GM19238 (cell line): ENCODE measurements around the gene MYBPC2.
A peak's percentile ranks its signal among the peaks of the same experiment; 100 is the strongest.

Experiments
- DNase-seq: peaks from one replicate; pipeline ENCODE4 v3.0.0; 2011; ENCODE audit warnings: low spot score; ENCODE audit not compliant: insufficient read length

MYBPC2 gene

GRCh38 chr19:50498219-50499056 lies 65.7 kb downstream of the MYBPC2 start:
- no peak for DNase-seq

GRCh38 chr19:50500060-50500752 lies 67.5 kb downstream of the MYBPC2 start:
- DNase-seq: no peak

GRCh38 chr19:50500753-50501151 lies 68.1 kb downstream of the MYBPC2 start:
- DNase-seq: no peak

GRCh38 chr19:50501186-50501567 lies 68.5 kb downstream of the MYBPC2 start:
- no peak for DNase-seq

GRCh38 chr19:50501568-50502475 lies 69.1 kb downstream of the MYBPC2 start:
- DNase-seq: no peak

- DNase-seq: no peak
These were observed 73.3 kb downstream of the MYBPC2 start for GRCh38 chr19:50505856-50506611.

- no peak for DNase-seq
These were observed 74.0 kb downstream of the MYBPC2 start for GRCh38 chr19:50506700-50507099.

- DNase-seq: no peak
These were observed 74.7 kb downstream of the MYBPC2 start for GRCh38 chr19:50507376-50507775.

GRCh38 chr19:50508843-50509190 lies 76.1 kb downstream of the MYBPC2 start:
- DNase-seq: no peak

- DNase-seq: no peak
These were observed 76.7 kb downstream of the MYBPC2 start for GRCh38 chr19:50509366-50509765.

GRCh38 chr19:50510121-50510670 lies 77.5 kb downstream of the MYBPC2 start:
- no peak for DNase-seq

- no peak for DNase-seq
These were observed 78.0 kb downstream of the MYBPC2 start for GRCh38 chr19:50510700-50511068.

GRCh38 chr19:50511069-50511822 lies 78.6 kb downstream of the MYBPC2 start, which contains the start of gene JOSD2:
Gene JOSD2 (minus strand): TSS chr19:50511191. CDS start chr19:50510431, 760 bp downstream.
- peak; percentile 99 for DNase-seq

- no peak for DNase-seq
These were observed 79.7 kb downstream of the MYBPC2 start for GRCh38 chr19:50512112-50512998.

- no peak for DNase-seq
These were observed 80.5 kb downstream of the MYBPC2 start for GRCh38 chr19:50512999-50513745.

- no peak for DNase-seq
These were observed 81.2 kb downstream of the MYBPC2 start, which contains the start of gene ASPDH for GRCh38 chr19:50513746-50514345. Gene ASPDH (minus strand): TSS chr19:50513913. CDS start chr19:50513823, 90 bp downstream.

GRCh38 chr19:50514346-50515167 lies 81.9 kb downstream of the MYBPC2 start:
- DNase-seq: no peak
